SJSA1 (cell line): ENCODE results near the gene MC1R. TPM values are rescaled to one million over a fixed set of nuclear protein-coding genes. Genes with fewer than 3 reads are reported as not detected.
"Not testable (repeated sequence)": the region's sequence is repeated elsewhere in the genome, so short reads cannot be mapped to it uniquely, and the experiment has no call there.

Experiments
- DNase-seq, 2 experiments: peaks; one replicate each; pipeline ENCODE4 v3.0.0-alpha.2; 2015 to 2020; ENCODE audit warnings: low spot score in 2 of 2, low read depth in 1 of 2
- H3K27ac ChIP-seq: fragments of 250-450 bp; sonication (Bioruptor Pico); 2 replicates; pipeline ENCODE4 v1.5.1; 2020; ENCODE audit warnings: mild to moderate bottlenecking, moderate library complexity
- H3K27me3 ChIP-seq: fragments of 250-450 bp; sonication (Bioruptor Pico); replicated peaks from 2 replicates; pipeline ENCODE4 v1.5.1; 2020; ENCODE audit warnings: mild to moderate bottlenecking, moderate library complexity
- H3K36me3 ChIP-seq: fragments of 250-450 bp; sonication (Bioruptor Pico); 2 replicates; pipeline ENCODE4 v1.5.1; 2020; ENCODE audit warnings: mild to moderate bottlenecking
- H3K4me1 ChIP-seq: fragments of 250-450 bp; sonication (Bioruptor Pico); replicated peaks from 2 replicates; pipeline ENCODE4 v1.6.1; 2021; ENCODE audit warnings: mild to moderate bottlenecking
- H3K4me3 ChIP-seq: fragments of 250-450 bp; sonication (Bioruptor Pico); 2 replicates; pipeline ENCODE4 v1.5.1; 2020; ENCODE audit warnings: mild to moderate bottlenecking
- H3K9me3 ChIP-seq: fragments of 250-450 bp; sonication (Bioruptor Pico); replicated peaks from 2 replicates; pipeline ENCODE4 v1.5.1; 2020; ENCODE audit warnings: mild to moderate bottlenecking
- total RNA-seq: library from RNA; depleted of rRNA; stranded (reverse); fragments of >200 nt; shearing (Covaris generic); gene quantifications from 2 replicates; pipeline ENCODE4 v1.2.3, GENCODE V29; 2014; rRNA removed

The MC1R gene
- total RNA-seq, result 5.4 and 9.2 TPM in 2 replicates

- Histone ChIP-seq H3K27ac (peak within 1 kb of the TSS; percentile 56), H3K4me3 (peak within 1 kb of the TSS; percentile 30), H3K27me3 (no peaks in the 10 kb centered on the region), H3K36me3 (peaks cover 7% of the 10 kb centered on the region; the same call in 1 of the 2 replicates), H3K9me3 (peaks cover 6% of the 10 kb centered on the region; the same call in 1 of the 2 replicates), H3K4me1 (peaks cover 63% of the 10 kb centered on the region)
- DNase-seq, result peak in 1 of 2 experiments; percentile 80
These were observed at the start of gene MC1R for GRCh38 chr16:89918453-89919347. MC1R (plus strand) TSS chr16:89918862; CDS start chr16:89919259, 397 bp downstream.

- no peak overlapping the region for H3K4me3 ChIP-seq
- DNase-seq, result no peak
- peaks cover 16% of the 10 kb centered on the region for H3K4me1 ChIP-seq
- H3K27ac ChIP-seq, result no peak overlapping the region
- H3K36me3 ChIP-seq, result peaks cover 14% of the 10 kb centered on the region
- peaks cover 8% of the 10 kb centered on the region; the same call in 1 of the 2 replicates for H3K9me3 ChIP-seq
- no peaks in the 10 kb centered on the region for H3K27me3 ChIP-seq
These were observed 48.8 kb upstream of the MC1R start for GRCh38 chr16:89869911-89870310.

DNA sequence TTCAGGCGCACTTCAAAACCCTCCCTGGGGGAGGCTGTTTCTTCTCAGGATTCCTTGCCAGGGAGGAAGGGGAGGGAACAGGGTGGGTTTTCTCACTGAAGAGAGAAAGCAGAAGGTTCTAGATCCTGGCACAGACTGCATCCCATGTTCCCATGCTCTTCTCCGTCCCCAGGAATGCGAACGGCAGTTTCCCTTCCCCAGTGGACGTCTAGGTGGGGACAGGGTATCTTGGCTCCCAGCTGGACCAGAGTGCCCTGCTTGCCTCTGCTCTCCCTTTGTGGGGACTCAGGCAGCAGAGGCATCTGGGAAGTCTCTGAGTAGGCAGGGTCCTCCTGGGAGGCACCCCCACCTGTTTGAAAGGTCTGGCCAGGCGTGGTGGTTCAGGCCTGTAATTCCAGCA is 48.2 kb upstream of the MC1R start:
- H3K27ac ChIP-seq, result no peak overlapping the region
- H3K4me1 ChIP-seq, result peaks cover 16% of the 10 kb centered on the region
- H3K4me3 ChIP-seq, result no peak overlapping the region
- peaks cover 18% of the 10 kb centered on the region for H3K36me3 ChIP-seq
- H3K9me3 ChIP-seq, result peaks cover 8% of the 10 kb centered on the region; the same call in 1 of the 2 replicates
- no peaks in the 10 kb centered on the region for H3K27me3 ChIP-seq
- DNase-seq, result no peak

GRCh38 chr16:89871895-89872294 is 46.8 kb upstream of the MC1R start:
- Histone ChIP-seq H3K36me3 (peaks cover 27% of the 10 kb centered on the region), H3K9me3 (peaks cover 8% of the 10 kb centered on the region; the same call in 1 of the 2 replicates), H3K27me3 (no peaks in the 10 kb centered on the region), H3K4me3 (no peak overlapping the region), H3K4me1 (peaks cover 16% of the 10 kb centered on the region), H3K27ac (no peak overlapping the region)
- DNase-seq, result no peak

DNA sequence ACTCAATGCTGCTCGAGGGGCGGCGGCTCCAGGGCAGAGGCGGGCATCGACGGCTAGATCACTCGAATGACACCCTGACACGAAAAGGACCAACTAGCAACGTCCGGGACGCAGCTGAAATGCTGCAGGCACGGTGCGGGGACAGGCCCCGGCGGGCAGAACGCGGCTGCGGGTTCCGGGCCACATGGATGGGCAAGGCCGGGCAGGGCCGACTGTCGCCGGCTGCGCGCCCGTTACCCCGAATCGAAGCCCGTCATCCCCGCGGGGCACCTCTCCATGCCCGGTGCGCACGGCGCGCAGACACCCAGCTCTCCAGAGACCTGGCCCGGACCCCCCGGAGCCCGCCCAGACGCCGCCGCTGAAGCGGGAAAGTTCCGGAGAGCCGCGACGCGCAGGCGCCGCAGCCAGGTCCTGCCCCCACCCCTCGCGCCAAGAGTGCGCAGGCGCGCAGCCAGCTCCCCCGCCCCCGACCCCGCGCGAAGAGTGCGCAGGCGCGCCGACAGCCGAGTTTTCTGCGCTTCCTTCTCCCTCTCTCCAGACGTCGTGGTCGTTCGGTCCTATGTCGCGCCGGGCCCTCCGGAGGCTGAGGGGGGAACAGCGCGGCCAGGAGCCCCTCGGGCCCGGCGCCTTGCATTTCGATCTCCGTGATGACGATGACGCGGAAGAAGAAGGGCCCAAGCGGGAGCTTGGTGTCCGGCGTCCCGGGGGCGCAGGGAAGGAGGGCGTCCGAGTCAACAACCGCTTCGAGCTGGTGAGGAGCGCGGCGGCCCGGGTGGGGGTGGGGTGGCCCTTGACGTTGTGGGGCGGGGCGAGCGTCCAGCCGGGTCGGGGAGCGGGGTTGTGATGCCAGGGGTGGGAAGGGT is 45.3 kb upstream of the MC1R start, which contains the start of gene TCF25:
Gene TCF25, plus strand, starts transcription at position 484 of the 863 bp plus-strand sequence. Its CDS starts 76 bp downstream, at position 560.
- H3K27me3 ChIP-seq, result no peaks in the 10 kb centered on the region
- peaks cover under 1% of the 10 kb centered on the region; the same call in 1 of the 2 replicates for H3K9me3 ChIP-seq
- peak within 1 kb of the TSS; percentile 100 for H3K27ac ChIP-seq
- peak; percentile 88 to 96 for DNase-seq
- peaks cover 41% of the 10 kb centered on the region for H3K36me3 ChIP-seq
- H3K4me1 ChIP-seq, result peaks cover 16% of the 10 kb centered on the region
- H3K4me3 ChIP-seq, result peak within 1 kb of the TSS; percentile 97

DNA sequence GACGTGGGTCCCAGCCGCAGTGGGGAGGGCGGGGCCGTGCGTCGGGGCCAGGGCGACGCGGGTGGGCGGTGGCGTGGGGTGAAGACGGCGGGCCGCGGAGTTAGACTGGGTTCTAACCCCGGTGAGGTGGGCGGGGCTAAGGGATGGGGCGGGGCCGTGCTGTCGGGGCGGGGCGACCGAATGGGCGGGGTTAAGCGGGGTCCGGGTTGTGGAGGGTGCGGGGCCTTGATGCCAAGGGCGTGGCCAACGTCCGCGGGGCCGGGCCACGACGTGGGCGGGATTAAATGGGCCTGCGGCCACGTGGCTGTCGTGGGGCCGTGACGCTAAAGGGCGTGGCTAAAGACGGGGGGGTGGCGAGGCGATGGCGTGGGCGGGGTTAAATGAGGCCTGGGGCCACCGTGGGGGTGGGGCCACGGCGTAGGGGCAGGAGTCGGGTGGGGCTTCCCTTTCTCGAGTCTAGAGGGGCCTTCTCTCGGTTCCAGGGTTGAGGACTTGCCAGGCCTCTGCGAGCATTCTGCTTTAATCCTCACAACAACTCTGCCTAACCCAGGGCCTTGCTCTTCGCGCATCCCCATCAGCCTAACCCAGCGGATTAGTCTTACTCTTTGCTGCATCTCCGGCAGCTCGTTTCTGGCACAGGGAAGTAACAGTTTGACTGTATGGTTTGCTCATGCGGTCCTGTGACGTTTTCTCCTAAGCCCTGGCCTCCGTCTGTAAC is 44.5 kb upstream of the MC1R start:
- Histone ChIP-seq H3K27ac (peak overlapping the region; percentile 100), H3K9me3 (no peaks in the 10 kb centered on the region), H3K4me1 (peaks cover 16% of the 10 kb centered on the region), H3K4me3 (peak overlapping the region; percentile 97), H3K27me3 (no peaks in the 10 kb centered on the region), H3K36me3 (peaks cover 47% of the 10 kb centered on the region)
- peak; percentile 78 to 95 for DNase-seq

DNA sequence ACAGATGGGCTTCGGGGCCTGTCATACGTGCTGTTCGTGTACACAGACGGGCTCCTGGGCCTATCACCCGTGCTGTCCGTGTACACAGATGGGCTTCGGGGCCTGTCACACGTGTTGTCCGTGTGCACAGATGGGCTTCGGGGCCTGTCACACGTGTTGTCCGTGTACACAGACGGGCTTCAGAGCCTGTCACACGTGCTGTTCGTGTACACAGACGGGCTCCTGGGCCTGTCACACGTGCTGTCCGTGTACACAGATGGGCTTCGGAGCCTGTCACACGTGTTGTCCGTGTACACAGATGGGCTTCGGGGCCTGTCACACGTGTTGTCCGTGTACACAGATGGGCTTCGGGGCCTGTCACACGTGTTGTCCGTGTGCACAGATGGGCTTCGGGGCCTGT is 39.5 kb upstream of the MC1R start:
- H3K4me3 ChIP-seq, H3K27ac ChIP-seq, H3K9me3 ChIP-seq, H3K27me3 ChIP-seq, DNase-seq: not testable (repeated sequence)
- peaks cover 82% of the 10 kb centered on the region for H3K36me3 ChIP-seq
- peaks cover 11% of the 10 kb centered on the region for H3K4me1 ChIP-seq

- Histone ChIP-seq H3K9me3 (no peaks in the 10 kb centered on the region), H3K27ac (no peak overlapping the region), H3K4me1 (peaks cover 6% of the 10 kb centered on the region), H3K27me3 (no peaks in the 10 kb centered on the region), H3K36me3 (peaks cover 80% of the 10 kb centered on the region), H3K4me3 (no peak overlapping the region)
- no peak for DNase-seq
These were observed 37.9 kb upstream of the MC1R start for GRCh38 chr16:89880477-89881367.

DNA sequence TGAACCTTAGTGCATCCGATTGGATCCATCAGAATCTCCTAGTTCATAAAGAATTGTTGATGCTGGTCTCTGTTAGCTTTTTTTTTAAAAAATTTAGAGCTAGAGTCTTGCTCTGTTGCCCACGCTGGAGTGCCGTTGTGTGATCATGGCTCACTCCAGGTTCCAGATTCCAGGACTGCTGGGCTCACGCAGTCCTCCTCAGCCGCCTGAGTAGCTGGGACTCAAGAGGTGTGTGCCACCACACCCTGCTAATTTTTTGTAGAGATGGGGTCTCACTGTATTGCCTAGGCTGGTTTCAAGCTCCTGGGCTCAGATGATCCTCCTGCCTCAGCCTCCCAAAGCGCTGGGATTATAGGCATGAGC is 37.3 kb upstream of the MC1R start:
- H3K4me3 ChIP-seq, result no peak overlapping the region
- no peaks in the 10 kb centered on the region for H3K9me3 ChIP-seq
- no peak overlapping the region for H3K27ac ChIP-seq
- H3K4me1 ChIP-seq, result peaks cover 6% of the 10 kb centered on the region
- peaks cover 81% of the 10 kb centered on the region for H3K36me3 ChIP-seq
- H3K27me3 ChIP-seq, result no peaks in the 10 kb centered on the region
- DNase-seq, result no peak

- H3K4me1 ChIP-seq, result peaks cover 6% of the 10 kb centered on the region
- peaks cover 82% of the 10 kb centered on the region for H3K36me3 ChIP-seq
- H3K4me3 ChIP-seq, result no peak overlapping the region
- H3K27ac ChIP-seq, result no peak overlapping the region
- H3K9me3 ChIP-seq, result no peaks in the 10 kb centered on the region
- no peak for DNase-seq
- H3K27me3 ChIP-seq, result no peaks in the 10 kb centered on the region
These were observed 35.2 kb upstream of the MC1R start for GRCh38 chr16:89883346-89884040.

DNA sequence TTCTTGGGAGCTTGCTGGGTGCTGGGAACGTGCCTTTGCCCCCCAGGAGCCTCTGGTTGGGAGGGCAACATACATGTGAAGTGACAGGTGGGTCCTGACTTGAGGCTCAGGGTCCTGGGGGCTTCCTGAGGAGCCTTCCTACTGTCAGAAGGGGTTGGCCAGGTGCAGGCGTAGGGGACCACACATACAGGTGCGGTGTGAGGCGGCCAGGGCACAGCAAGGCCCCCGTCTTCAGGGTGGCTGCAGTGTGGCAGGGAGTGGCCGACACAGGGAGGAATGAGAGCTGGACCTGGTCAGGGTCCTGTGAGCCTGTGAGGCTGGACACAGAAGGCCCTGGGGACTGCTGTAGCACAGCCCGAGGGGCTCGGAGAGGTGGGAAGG is 34.6 kb upstream of the MC1R start:
- DNase-seq, result no peak
- Histone ChIP-seq H3K27me3 (no peaks in the 10 kb centered on the region), H3K36me3 (peaks cover 82% of the 10 kb centered on the region), H3K9me3 (no peaks in the 10 kb centered on the region), H3K27ac (no peak overlapping the region), H3K4me3 (no peak overlapping the region), H3K4me1 (peaks cover 6% of the 10 kb centered on the region)

- no peaks in the 10 kb centered on the region for H3K4me1 ChIP-seq
- H3K4me3 ChIP-seq, result no peak overlapping the region
- no peak overlapping the region for H3K27ac ChIP-seq
- no peak for DNase-seq
- no peaks in the 10 kb centered on the region for H3K9me3 ChIP-seq
- H3K36me3 ChIP-seq, result peaks cover 91% of the 10 kb centered on the region
- no peaks in the 10 kb centered on the region for H3K27me3 ChIP-seq
These were observed 31.4 kb upstream of the MC1R start for GRCh38 chr16:89887243-89887642.
